ENCODE measurements around the gene HFE. TPM values are rescaled to one million over a fixed set of nuclear protein-coding genes. Genes with fewer than 3 reads are reported as not detected.

Gene HFE
- total RNA-seq, 1 donor from 2014 or later: 2.6 TPM

GRCh38 chr6:26104457-26105108, 17.4 kb downstream of the HFE start:
- peak overlapping the region; percentile 35 for H3K4me3 ChIP-seq (ENCODE audit: low read depth, low read length)
- no peak for TF ChIP-seq CTCF (IDR thresholded peaks at IDR 0.05; ENCODE audit: insufficient read depth, low read length, poor library complexity, severe bottlenecking)
- DNase-seq (ENCODE audit: low read depth): no peak
- H3K36me3 ChIP-seq (ENCODE audit: control insufficient read depth, insufficient read depth, low read length): no peaks in the 10 kb centered on the region
- H3K27me3 ChIP-seq (ENCODE audit: control insufficient read depth, insufficient read depth, low read length): no peaks in the 10 kb centered on the region

- DNase-seq (ENCODE audit: low read depth): no peak
- no peak overlapping the region for H3K4me3 ChIP-seq (ENCODE audit: low read depth, low read length)
- no peak for TF ChIP-seq CTCF (IDR thresholded peaks at IDR 0.05; ENCODE audit: insufficient read depth, low read length, poor library complexity, severe bottlenecking)
- no peaks in the 10 kb centered on the region for H3K27me3 ChIP-seq (ENCODE audit: control insufficient read depth, insufficient read depth, low read length)
- no peaks in the 10 kb centered on the region for H3K36me3 ChIP-seq (ENCODE audit: control insufficient read depth, insufficient read depth, low read length)
These were observed 18.0 kb downstream of the HFE start for GRCh38 chr6:26105109-26105730.

- Histone ChIP-seq H3K4me3 (ENCODE audit: low read depth, low read length) (no peak overlapping the region), H3K36me3 (ENCODE audit: control insufficient read depth, insufficient read depth, low read length) (no peaks in the 10 kb centered on the region), H3K27me3 (ENCODE audit: control insufficient read depth, insufficient read depth, low read length) (no peaks in the 10 kb centered on the region)
- TF ChIP-seq CTCF (IDR thresholded peaks at IDR 0.05; ENCODE audit: insufficient read depth, low read length, poor library complexity, severe bottlenecking): no peak
- DNase-seq (ENCODE audit: low read depth): no peak
These were observed 18.6 kb downstream of the HFE start for GRCh38 chr6:26105842-26106241.

- no peak for TF ChIP-seq CTCF (IDR thresholded peaks at IDR 0.05; ENCODE audit: insufficient read depth, low read length, poor library complexity, severe bottlenecking)
- Histone ChIP-seq H3K4me3 (ENCODE audit: low read depth, low read length) (no peak overlapping the region), H3K36me3 (ENCODE audit: control insufficient read depth, insufficient read depth, low read length) (no peaks in the 10 kb centered on the region), H3K27me3 (ENCODE audit: control insufficient read depth, insufficient read depth, low read length) (no peaks in the 10 kb centered on the region)
- DNase-seq (ENCODE audit: low read depth): no peak
These were observed 20.7 kb downstream of the HFE start for GRCh38 chr6:26107935-26108334.

- TF ChIP-seq CTCF (IDR thresholded peaks at IDR 0.05; ENCODE audit: insufficient read depth, low read length, poor library complexity, severe bottlenecking): no peak
- H3K36me3 ChIP-seq (ENCODE audit: control insufficient read depth, insufficient read depth, low read length): no peaks in the 10 kb centered on the region
- no peaks in the 10 kb centered on the region for H3K27me3 ChIP-seq (ENCODE audit: control insufficient read depth, insufficient read depth, low read length)
- no peak for DNase-seq (ENCODE audit: low read depth)
- no peak overlapping the region for H3K4me3 ChIP-seq (ENCODE audit: low read depth, low read length)
These were observed 22.5 kb downstream of the HFE start for GRCh38 chr6:26109772-26110171.

- Histone ChIP-seq H3K4me3 (ENCODE audit: low read depth, low read length) (no peak overlapping the region), H3K27me3 (ENCODE audit: control insufficient read depth, insufficient read depth, low read length) (no peaks in the 10 kb centered on the region), H3K36me3 (ENCODE audit: control insufficient read depth, insufficient read depth, low read length) (no peaks in the 10 kb centered on the region)
- no peak for DNase-seq (ENCODE audit: low read depth)
- no peak for TF ChIP-seq CTCF (IDR thresholded peaks at IDR 0.05; ENCODE audit: insufficient read depth, low read length, poor library complexity, severe bottlenecking)
These were observed 26.3 kb downstream of the HFE start for GRCh38 chr6:26113570-26113969.
